ENCODE results near the gene TIGD2.

The TIGD2 gene

GRCh38 chr4:89156174-89156914 lies 45.0 kb downstream of the TIGD2 start:
- Histone ChIP-seq H4K8ac (ENCODE audit: low read depth, low read length) (no peak overlapping the region), H3K4me1 (ENCODE audit: control insufficient read depth in 2 of 2, insufficient read depth in 1 of 2, low read depth in 1 of 2, low read length in 2 of 2) (no peaks in the 10 kb centered on the region), H2BK120ac (ENCODE audit: low read depth, low read length) (no peak overlapping the region), H3K79me1 (ENCODE audit: low read depth, low read length) (no peaks in the 10 kb centered on the region), H3K23ac (ENCODE audit: low read depth, low read length, poor library complexity) (no peak overlapping the region), H2BK15ac (ENCODE audit: low read length) (no peak overlapping the region), H3K36me3 (replicated peaks in 1 of 2; ENCODE audit: control insufficient read depth in 2 of 2, insufficient read depth in 2 of 2, low read length in 2 of 2) (no peaks in the 10 kb centered on the region), H2AFZ (ENCODE audit: low read length) (no peak overlapping the region), H3K9ac (ENCODE audit: low read depth, low read length, poor library complexity) (no peak overlapping the region), H3K4me3 (ENCODE audit: low read length in 2 of 2) (no peak overlapping the region), H2BK12ac (ENCODE audit: low read length) (no peak overlapping the region), H4K91ac (ENCODE audit: low read depth, low read length, poor library complexity) (no peak overlapping the region), H2AK5ac (ENCODE audit: low read depth, low read length) (no peak overlapping the region), H3K9me3 (replicated peaks in 1 of 2; ENCODE audit: control insufficient read depth in 2 of 2, insufficient read depth in 1 of 2, low read depth in 1 of 2, low read length in 2 of 2) (no peaks in the 10 kb centered on the region), H3K4me2 (ENCODE audit: insufficient read depth, low read length, poor library complexity, severe bottlenecking) (no peak overlapping the region), H3K27me3 (ENCODE audit: control insufficient read depth in 3 of 3, insufficient read depth in 3 of 3, low read depth in 1 of 3, low read length in 3 of 3) (no peaks in the 10 kb centered on the region), H3K14ac (ENCODE audit: low read length) (no peak overlapping the region), H2BK5ac (ENCODE audit: low read length) (no peak overlapping the region), H3K27ac (replicated peaks; ENCODE audit: low read length) (no peak overlapping the region), H3K4ac (ENCODE audit: low read length) (no peak overlapping the region), H3K18ac (ENCODE audit: low read length) (no peak overlapping the region)
- WGBS, 2 donors (ENCODE audit: extremely low coverage in 2 of 2, insufficient read length in 2 of 2, insufficient replicate concordance in 1 of 2) = no CpG with 5 or more reads among the region's 12 CpGs
- no peak for DNase-seq (ENCODE audit: low spot score)

DNA sequence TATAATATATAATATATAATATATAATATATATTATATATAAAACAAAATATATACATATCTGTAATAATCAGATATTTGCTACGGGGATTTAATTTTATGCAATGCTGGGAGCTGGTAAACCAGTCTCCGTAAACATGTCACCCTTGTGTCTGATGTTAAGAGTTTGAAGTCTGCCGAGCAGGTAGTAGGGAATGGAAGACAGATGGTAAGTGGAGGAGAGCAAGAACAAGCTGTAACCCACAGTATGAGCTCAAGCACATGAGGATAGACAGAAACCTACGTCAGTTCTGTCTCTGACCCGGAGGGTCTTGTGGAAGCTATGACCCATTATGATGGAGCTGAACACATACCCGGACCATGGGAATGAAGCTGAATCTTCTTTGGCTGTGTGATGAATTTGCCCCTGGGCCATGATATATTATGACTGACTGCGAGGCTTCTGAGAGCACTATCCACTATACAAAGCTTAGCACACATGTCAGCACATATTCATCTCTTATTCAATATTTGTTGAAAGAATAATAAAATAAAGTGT lies 46.2 kb downstream of the TIGD2 start:
- Histone ChIP-seq H3K79me1 (ENCODE audit: low read depth, low read length) (no peaks in the 10 kb centered on the region), H2BK120ac (ENCODE audit: low read depth, low read length) (no peak overlapping the region), H4K91ac (ENCODE audit: low read depth, low read length, poor library complexity) (no peak overlapping the region), H4K8ac (ENCODE audit: low read depth, low read length) (no peak overlapping the region), H3K4me3 (ENCODE audit: low read length in 2 of 2) (no peak overlapping the region), H2AK5ac (ENCODE audit: low read depth, low read length) (no peak overlapping the region), H3K4me1 (ENCODE audit: control insufficient read depth in 2 of 2, insufficient read depth in 1 of 2, low read depth in 1 of 2, low read length in 2 of 2) (no peaks in the 10 kb centered on the region), H3K14ac (ENCODE audit: low read length) (no peak overlapping the region), H3K27me3 (ENCODE audit: control insufficient read depth in 3 of 3, insufficient read depth in 3 of 3, low read depth in 1 of 3, low read length in 3 of 3) (no peaks in the 10 kb centered on the region), H2BK15ac (ENCODE audit: low read length) (no peak overlapping the region), H3K9ac (ENCODE audit: low read depth, low read length, poor library complexity) (no peak overlapping the region), H2AFZ (ENCODE audit: low read length) (no peak overlapping the region), H3K4ac (ENCODE audit: low read length) (no peak overlapping the region), H3K23ac (ENCODE audit: low read depth, low read length, poor library complexity) (no peak overlapping the region), H3K18ac (ENCODE audit: low read length) (no peak overlapping the region), H2BK5ac (ENCODE audit: low read length) (no peak overlapping the region), H3K36me3 (replicated peaks in 1 of 2; ENCODE audit: control insufficient read depth in 2 of 2, insufficient read depth in 2 of 2, low read length in 2 of 2) (no peaks in the 10 kb centered on the region), H2BK12ac (ENCODE audit: low read length) (no peak overlapping the region), H3K27ac (replicated peaks; ENCODE audit: low read length) (no peak overlapping the region), H3K4me2 (ENCODE audit: insufficient read depth, low read length, poor library complexity, severe bottlenecking) (no peak overlapping the region), H3K9me3 (replicated peaks in 1 of 2; ENCODE audit: control insufficient read depth in 2 of 2, insufficient read depth in 1 of 2, low read depth in 1 of 2, low read length in 2 of 2) (no peaks in the 10 kb centered on the region)
- no peak for DNase-seq (ENCODE audit: low spot score)
- no CpG with 5 or more reads among the region's 7 CpGs for WGBS, 2 donors (ENCODE audit: extremely low coverage in 2 of 2, insufficient read length in 2 of 2, insufficient replicate concordance in 1 of 2)

DNA sequence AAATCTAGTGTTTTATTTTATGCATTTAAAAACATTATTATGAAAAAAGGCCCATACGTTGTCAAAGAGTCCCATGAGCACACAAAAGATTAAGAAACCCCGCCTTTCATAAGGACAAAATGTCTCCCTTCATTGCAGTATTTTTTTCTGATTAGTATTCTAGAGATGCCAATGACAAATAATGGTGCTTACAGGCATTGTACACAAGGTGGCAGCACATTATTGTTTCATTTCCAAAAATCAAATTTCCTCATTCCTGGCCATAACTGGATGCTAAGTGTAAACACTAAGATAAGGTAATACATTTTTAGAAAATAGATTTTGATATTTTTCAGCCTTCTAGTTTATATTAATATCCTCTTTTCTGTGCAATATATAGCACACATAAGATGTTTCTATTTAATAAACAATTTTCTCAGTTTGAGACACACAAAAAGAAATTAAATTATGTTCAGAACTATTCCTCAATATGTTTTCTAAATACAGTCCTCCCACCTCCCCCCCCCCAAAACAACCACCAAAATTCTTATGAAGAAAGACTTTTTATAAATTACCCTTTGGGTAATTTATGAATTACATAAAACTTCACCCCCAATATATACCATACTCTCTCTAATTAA lies 47.7 kb downstream of the TIGD2 start:
- no peak overlapping the region for H2BK15ac ChIP-seq (ENCODE audit: low read length)
- peak; percentile 4 for DNase-seq (ENCODE audit: low spot score)
- no peak overlapping the region for H3K23ac ChIP-seq (ENCODE audit: low read depth, low read length, poor library complexity)
- no peak overlapping the region for H3K9ac ChIP-seq (ENCODE audit: low read depth, low read length, poor library complexity)
- H3K27me3 ChIP-seq (ENCODE audit: control insufficient read depth in 3 of 3, insufficient read depth in 3 of 3, low read depth in 1 of 3, low read length in 3 of 3) = peaks cover 0 to 2% (median 0%) of the 10 kb centered on the region in 3 experiments
- H3K4me1 ChIP-seq (ENCODE audit: control insufficient read depth in 2 of 2, insufficient read depth in 1 of 2, low read depth in 1 of 2, low read length in 2 of 2) = no peaks in the 10 kb centered on the region
- no peaks in the 10 kb centered on the region for H3K79me1 ChIP-seq (ENCODE audit: low read depth, low read length)
- no peak overlapping the region for H3K14ac ChIP-seq (ENCODE audit: low read length)
- H2AK5ac ChIP-seq (ENCODE audit: low read depth, low read length) = no peak overlapping the region
- H3K27ac ChIP-seq (replicated peaks; ENCODE audit: low read length) = no peak overlapping the region
- no peak overlapping the region for H3K4me3 ChIP-seq (ENCODE audit: low read length in 2 of 2)
- H2BK12ac ChIP-seq (ENCODE audit: low read length) = no peak overlapping the region
- H2AFZ ChIP-seq (ENCODE audit: low read length) = peak overlapping the region; percentile 7
- no peak overlapping the region for H4K91ac ChIP-seq (ENCODE audit: low read depth, low read length, poor library complexity)
- no peak overlapping the region for H2BK120ac ChIP-seq (ENCODE audit: low read depth, low read length)
- H3K4ac ChIP-seq (ENCODE audit: low read length) = no peak overlapping the region
- H4K8ac ChIP-seq (ENCODE audit: low read depth, low read length) = no peak overlapping the region
- no peak overlapping the region for H2BK5ac ChIP-seq (ENCODE audit: low read length)
- no peak overlapping the region for H3K18ac ChIP-seq (ENCODE audit: low read length)
- WGBS, 2 donors (ENCODE audit: extremely low coverage in 2 of 2, insufficient read length in 2 of 2, insufficient replicate concordance in 1 of 2) = no CpG with 5 or more reads among the region's 2 CpGs
- no peaks in the 10 kb centered on the region for H3K36me3 ChIP-seq (replicated peaks in 1 of 2; ENCODE audit: control insufficient read depth in 2 of 2, insufficient read depth in 2 of 2, low read length in 2 of 2)
- no peak overlapping the region for H3K4me2 ChIP-seq (ENCODE audit: insufficient read depth, low read length, poor library complexity, severe bottlenecking)
- no peaks in the 10 kb centered on the region for H3K9me3 ChIP-seq (replicated peaks in 1 of 2; ENCODE audit: control insufficient read depth in 2 of 2, insufficient read depth in 1 of 2, low read depth in 1 of 2, low read length in 2 of 2)

GRCh38 chr4:89160806-89161205 lies 49.5 kb downstream of the TIGD2 start:
- Histone ChIP-seq H3K4me3 (ENCODE audit: low read length in 2 of 2) (no peak overlapping the region), H3K79me1 (ENCODE audit: low read depth, low read length) (no peaks in the 10 kb centered on the region), H2BK15ac (ENCODE audit: low read length) (no peak overlapping the region), H4K91ac (ENCODE audit: low read depth, low read length, poor library complexity) (no peak overlapping the region), H3K18ac (ENCODE audit: low read length) (no peak overlapping the region), H4K8ac (ENCODE audit: low read depth, low read length) (no peak overlapping the region), H3K9me3 (replicated peaks in 1 of 2; ENCODE audit: control insufficient read depth in 2 of 2, insufficient read depth in 1 of 2, low read depth in 1 of 2, low read length in 2 of 2) (no peaks in the 10 kb centered on the region), H2AFZ (ENCODE audit: low read length) (no peak overlapping the region), H3K4ac (ENCODE audit: low read length) (no peak overlapping the region), H3K36me3 (replicated peaks in 1 of 2; ENCODE audit: control insufficient read depth in 2 of 2, insufficient read depth in 2 of 2, low read length in 2 of 2) (no peaks in the 10 kb centered on the region), H3K9ac (ENCODE audit: low read depth, low read length, poor library complexity) (no peak overlapping the region), H3K4me2 (ENCODE audit: insufficient read depth, low read length, poor library complexity, severe bottlenecking) (no peak overlapping the region), H2AK5ac (ENCODE audit: low read depth, low read length) (no peak overlapping the region), H3K27ac (replicated peaks; ENCODE audit: low read length) (no peak overlapping the region), H2BK12ac (ENCODE audit: low read length) (no peak overlapping the region), H3K23ac (ENCODE audit: low read depth, low read length, poor library complexity) (no peak overlapping the region), H2BK5ac (ENCODE audit: low read length) (no peak overlapping the region), H2BK120ac (ENCODE audit: low read depth, low read length) (no peak overlapping the region), H3K27me3 (ENCODE audit: control insufficient read depth in 3 of 3, insufficient read depth in 3 of 3, low read depth in 1 of 3, low read length in 3 of 3) (peaks cover 0 to 2% (median 0%) of the 10 kb centered on the region in 3 experiments), H3K14ac (ENCODE audit: low read length) (no peak overlapping the region), H3K4me1 (ENCODE audit: control insufficient read depth in 2 of 2, insufficient read depth in 1 of 2, low read depth in 1 of 2, low read length in 2 of 2) (no peaks in the 10 kb centered on the region)
- no CpG with 5 or more reads among the region's 2 CpGs for WGBS, 2 donors (ENCODE audit: extremely low coverage in 2 of 2, insufficient read length in 2 of 2, insufficient replicate concordance in 1 of 2)
- no peak for DNase-seq (ENCODE audit: low spot score)

Measured in neuronal stem cell (in vitro differentiated cells).